NK-92 (cell line): ENCODE results near the gene IL17RD.

Experiments used
- DNase-seq: peaks from one replicate; lab custom pipeline; 2025; ENCODE audit not compliant: unreplicated experiment; lab: John Stamatoyannopoulos, UW

IL17RD gene

DNA sequence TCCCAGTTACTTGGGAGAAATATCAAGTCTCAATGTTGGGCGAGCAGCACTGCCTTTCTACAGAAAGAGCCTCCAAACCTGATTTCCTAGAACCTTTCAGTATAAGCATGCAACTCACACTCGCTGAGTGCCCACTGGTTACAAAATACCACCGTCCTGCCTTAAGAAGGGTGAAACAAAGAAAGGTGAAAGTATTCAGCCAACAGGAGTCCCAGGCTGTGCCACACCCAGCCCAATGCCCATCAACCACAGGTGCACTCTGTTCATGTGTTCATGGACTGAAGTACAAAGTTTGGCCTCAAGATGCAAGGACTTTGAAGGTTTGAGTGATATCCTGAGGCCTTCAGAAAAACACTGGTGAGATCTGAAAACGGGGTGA is 34.0 kb downstream of the IL17RD start:
- DNase-seq: no peak

DNA sequence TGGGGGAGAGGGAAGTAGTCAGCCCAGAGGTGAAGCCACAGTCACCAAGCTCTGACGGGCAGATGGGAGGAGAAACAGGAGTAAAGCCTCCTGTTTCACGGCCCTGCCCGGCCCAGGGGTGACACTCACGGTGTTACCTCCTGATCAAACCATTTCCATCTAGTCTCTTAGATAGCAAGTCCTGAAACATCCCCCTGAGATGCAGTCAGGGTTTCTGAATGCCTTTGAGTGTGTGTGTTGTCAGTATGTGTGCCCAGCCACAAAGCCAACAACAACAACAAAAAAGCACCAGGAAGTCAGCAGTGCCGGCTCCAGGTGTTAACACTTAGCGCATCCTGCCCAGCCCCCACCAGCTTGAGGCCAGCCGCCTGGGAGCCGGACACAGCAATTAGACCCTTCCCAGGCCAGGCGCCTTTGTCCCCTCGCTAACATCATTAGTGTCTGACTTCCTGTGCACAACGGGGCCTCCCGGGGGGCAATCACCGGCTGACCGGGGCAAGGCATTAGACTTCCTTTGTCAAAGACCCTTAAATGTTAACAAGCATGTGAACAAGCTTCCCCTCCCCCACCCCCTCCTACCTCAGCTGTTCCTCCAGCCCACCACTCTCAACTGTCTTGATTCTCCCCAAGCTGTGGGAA is 34.5 kb downstream of the IL17RD start:
- DNase-seq: no peak

DNA sequence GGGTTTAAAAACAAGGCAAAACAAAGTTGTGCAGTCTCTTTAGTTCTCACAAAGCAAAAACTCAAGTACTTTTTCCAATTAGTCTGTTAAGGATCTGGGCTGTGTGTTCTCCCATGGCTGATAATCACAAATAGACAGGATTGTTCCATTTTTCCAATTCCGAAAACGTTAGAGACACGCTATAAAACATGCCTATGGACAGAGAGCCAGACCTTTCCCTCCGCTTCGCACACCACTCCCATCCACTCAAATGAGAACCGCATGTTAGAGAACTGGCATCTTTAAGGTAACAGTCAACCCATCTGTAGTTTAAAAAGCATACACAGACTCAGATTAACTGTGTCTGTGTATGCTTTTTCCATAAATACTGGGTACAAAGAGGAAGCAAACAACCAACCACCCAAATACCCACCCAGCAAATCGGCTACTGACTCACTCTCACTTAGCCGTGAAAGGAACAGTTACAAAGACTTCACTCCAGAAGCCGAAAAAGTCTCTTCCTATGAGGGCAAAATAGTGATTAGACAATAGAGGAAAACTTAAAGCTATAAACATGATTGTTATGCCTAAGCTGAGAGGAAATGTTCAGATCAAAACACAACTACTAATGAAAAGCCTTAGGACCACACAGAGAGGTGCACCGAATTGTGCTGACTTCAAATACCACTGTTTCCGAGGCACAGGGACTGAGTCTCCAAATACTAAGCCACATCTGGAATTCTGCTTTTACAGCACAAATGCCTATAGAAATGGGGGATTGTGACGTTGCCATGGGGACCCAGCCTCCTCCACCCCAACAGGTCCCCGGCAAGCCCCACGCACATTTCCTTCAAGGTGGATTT is 36.1 kb downstream of the IL17RD start:
- DNase-seq: no peak

DNA sequence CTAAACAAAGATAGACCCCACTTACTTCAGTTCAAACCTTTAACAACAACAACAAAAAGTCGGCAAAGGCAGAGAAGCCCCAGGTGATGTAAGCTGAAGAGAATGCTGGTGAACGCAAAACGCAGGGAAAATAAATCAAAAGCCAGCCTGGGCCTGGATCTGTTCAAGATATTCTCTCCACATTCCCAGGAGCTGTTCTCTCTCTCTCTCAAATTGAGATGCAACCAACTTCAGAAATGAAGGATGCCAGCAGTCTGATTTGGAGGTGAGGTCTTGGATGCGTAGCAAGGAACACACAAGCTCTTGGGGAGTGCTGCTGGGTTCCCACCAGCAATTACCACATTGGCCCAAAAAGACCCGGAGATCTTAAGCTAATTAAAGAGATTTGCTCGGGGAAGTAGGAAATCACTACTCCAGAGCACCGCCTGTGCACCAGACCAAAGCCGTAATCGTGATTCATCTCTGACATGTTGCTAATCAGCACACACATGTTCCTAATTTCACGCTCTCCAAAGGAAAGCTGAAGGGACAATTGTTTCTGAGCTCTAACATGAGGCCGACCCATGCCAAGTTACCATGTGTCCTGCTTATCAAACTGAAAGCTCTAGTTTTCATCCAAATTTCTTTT is 37.1 kb downstream of the IL17RD start:
- no peak for DNase-seq

DNA sequence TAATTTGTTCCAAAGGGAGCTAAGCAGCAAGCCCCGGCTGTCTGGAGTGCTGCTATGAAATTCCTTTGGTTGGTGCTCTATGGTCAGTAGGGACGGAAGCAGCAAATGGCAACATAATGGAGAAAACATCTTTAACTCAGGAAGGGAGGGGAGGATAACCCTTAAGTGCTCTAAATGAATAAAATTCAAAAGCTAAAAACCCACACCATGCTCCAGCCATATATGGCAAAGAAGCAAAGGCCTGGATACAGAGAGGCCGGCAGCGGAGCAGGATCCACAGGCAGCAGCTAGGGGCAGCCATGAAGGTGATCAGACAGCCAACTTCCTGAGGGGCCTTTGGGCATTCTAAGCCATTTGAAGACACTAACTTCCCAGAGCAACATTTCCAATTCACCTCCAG is 38.9 kb downstream of the IL17RD start:
- DNase-seq: no peak

DNA sequence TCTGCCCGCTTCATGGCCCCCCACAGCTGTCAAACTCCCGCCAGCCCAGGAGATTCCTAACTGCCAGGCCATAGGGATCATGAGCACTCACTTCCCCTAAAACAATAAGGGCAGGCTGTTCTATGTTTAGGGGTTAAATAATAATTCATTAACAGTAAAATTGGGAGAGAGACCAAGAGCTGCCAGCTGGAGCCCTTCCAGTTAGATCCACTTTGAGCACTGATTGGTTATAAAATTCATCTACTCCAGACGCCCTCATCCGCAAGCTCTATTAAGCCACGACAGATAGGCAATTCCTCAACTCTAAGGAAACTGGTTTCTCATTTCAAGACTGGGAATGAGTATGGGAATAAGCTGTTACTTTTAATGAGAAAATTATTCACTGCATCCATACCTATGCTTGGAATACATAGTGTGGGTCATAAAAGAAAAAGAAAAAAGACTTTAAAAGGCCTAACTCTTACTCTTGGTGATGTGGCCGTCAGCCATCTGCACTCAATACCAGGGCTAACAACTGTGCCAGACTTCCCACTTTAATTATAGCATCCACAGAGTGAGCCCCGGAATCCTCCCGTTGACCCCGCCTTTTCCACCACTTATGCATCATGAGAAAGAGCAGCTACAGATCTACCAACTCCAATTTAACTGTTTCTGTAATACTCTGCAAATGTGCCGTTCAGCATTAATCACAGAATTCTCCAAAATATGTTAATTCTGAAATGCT is 44.5 kb downstream of the IL17RD start:
- no peak for DNase-seq

DNA sequence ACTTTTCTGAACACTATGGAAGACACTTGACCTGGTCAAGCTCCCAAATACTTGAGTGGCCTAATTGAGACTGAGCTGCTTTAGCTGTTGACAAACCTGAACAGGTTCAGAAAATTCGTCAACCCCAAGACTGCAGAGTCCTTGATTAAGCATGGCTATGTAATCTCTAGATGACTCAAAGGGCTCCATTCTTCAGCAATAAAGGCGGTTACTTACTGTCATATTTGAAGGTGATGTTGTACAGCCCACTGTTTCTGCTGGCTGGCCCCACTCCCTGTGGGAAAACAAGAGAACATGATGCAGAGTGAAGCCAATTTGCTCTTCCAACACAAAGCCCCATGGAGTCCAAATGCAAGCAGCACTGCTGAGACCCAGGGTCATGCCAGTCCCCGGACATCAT is 45.1 kb downstream of the IL17RD start:
- no peak for DNase-seq

DNA sequence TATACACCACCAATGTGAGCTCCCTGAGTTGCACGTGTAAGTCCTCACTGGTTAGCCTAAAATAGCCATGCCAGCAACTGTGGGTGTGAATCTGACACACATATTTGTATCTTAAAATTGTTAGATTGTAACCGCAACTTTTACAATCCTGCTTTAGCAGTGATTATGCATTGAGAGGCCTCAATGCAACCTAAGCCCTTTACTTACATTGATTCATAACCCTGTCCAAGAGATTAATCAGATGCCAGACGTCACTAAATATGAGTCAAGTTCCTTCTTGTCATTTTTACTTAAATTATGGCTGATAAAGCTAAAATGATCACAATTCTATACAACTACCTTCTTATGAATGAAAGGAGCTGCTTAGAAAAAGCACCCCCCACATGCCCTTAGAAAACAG is 46.9 kb downstream of the IL17RD start:
- no peak for DNase-seq

DNA sequence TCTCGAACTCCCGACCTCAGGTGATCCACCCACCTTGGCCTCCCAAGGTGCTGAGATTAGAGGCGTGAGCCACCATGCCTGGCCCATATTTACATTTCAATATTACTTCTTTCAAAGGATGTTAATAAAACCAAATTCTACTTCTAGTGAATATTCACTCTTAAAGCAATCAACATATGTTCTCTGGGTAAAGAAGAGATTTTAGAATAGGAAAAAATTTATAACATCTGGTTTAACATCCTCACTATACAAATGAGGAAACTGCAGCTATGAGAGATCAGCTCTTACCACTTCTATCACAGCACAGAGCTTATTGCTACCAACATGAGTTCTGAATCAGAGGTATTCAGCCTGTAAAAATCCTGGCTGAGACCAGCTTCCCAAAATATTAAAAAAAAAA is 48.7 kb downstream of the IL17RD start:
- no peak for DNase-seq

DNA sequence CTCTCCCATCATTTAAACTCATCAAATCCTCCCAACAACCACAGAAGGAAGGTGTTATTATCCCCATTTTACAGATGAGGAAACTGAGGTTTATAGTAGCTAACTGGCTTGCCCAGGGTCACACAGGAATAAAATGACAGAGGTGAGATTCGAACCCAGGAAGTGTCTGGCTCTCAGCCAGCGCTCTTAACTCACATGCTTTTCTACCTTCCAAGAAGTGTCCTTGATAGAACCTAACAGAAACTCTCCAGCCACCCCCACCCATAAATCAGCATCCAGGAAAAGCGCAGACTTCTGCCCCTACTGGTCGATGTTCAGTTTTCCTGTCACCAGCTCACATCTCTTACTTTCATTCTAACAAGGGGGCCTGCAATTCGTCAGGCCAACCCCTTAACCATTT is 52.9 kb downstream of the IL17RD start:
- no peak for DNase-seq

DNA sequence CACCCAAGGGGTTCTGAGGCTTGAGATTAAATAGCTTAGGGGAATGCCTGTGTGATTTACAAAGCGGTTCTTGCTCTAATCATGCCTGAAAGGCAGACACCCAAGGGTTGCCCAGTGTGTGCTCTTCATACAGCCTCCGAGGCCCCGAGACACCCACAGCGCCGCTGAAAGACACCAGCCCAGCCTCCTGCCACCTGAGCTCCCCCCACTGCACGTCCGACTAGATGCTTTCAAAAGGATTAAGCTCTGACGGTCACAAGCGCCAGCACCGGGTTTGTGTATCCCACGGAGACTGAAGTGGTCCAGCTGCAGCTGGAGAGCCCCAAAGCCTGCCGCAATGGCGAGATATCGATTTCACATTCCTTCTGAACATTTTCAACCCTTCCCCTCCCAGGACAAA is 54.4 kb downstream of the IL17RD start:
- DNase-seq: no peak

DNA sequence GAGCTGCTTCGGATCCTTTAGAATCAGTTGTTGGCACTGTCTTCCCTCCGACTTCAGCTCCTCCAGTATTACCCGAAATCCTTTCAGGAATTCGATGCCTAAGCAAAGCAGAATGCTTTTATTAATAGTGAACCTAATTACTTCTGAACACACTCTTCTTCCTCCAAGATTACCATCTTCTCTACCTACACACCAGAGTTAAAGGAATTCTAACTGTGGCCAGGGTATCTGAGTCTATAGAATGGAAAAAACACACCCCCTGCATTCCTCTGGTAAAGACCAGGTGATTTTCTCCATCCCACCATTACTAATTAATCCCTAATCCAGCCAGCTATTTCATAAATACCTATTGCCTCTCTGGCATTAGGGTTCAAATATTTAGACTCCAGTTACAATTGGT is 54.9 kb downstream of the IL17RD start:
- DNase-seq: no peak

DNA sequence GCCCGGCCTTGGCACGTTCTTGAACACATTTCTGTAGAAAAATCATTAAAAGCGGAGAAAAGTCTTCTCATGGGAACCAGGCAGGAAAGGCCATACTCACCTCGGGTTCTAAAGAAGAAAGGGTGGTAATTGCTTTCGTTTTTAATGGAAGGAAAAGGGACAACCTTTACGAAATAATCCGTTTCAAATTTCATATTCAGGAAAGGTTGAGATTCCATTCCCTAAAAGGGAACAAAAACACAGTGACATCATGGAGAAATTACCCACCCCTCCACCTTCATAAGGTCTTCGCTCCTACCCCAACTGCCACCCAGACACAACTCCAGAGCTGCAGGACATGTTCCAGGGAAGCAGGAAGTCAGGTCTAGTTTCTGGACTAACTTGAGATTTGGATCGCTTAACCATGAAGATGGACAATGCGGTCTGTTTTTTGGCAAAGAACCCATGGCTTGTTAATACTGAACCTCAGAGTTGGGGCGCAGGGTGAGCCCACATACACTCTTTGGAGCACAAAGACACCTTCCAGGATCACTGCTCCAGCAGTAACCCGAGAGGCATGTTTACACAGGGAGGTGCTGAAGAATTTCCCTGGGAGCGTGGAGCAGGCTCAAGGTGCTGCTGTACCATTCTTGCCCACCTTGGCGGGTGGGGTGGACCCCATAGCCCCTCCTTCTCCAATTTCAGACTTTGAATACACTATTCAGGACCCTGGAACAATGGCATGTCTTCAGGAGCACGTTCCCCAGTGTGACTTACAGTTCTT is 55.5 kb downstream of the IL17RD start:
- DNase-seq: no peak

DNA sequence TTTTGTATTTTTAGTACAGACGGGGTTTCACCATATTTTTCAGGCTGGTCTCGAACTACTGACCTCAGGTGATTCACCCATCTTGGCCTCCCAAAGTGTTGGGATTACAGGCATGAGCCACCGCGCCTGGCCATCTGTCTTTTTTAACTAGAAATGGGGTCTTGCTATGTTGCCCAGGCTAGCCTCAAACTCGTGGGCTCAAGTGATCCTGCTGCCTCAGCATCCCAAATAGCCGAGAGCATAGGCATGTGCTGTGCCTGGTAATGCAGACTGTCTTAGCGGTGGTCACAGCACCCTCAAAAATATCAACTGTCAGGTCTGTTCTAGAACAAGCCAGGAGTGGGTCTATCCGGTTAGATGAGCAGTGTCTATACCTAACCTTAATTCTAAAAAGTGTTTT is 56.5 kb downstream of the IL17RD start:
- no peak for DNase-seq

DNA sequence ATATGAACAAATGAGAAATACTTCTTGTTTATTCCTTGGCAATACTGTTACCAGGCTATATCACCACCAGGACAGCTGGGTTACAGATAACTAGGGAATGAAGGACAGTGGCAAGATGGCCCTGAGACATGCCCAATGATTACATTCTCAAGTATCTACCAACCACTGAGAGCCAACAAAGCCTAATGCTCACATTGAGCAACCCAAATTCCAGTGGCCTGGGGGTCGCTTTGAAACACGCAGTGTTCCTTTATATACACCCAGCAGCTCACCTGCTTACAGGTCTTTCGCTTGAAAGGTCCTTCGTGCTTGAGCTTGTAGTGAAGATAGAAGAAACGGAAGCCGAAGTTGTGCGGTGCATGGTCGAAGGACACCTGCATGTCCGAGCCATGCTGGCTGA is 59.6 kb downstream of the IL17RD start:
- no peak for DNase-seq

DNA sequence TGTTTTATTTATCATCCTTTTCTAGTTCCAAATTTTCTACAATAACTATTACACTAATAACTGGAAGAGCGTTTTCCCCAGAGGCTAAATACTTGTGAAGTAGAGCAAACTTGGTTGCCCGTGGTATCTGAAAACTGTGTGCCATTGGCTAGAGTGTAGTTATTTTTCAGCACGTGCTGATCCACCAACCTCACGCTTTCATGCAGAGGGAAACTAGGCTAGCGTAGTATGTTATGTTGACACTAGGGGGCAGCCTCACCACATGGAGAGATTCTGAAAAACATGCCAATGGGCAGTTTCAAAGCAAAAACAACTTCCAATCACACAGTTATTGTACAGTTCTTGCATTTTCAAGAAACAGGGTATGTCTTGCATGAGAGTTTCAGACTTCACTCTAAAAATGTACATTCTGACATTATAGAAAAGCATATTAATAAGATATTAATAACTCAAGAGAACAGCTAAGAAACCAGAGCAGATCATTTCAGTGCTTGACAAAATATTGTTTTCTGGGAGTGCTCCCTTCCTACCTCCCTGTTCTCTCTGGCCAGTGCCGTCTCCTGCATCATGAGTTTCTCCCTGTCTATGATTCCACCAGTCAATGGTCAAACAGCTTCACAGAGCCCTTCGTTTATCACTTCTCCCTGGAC is 65.0 kb downstream of the IL17RD start:
- DNase-seq: no peak

DNA sequence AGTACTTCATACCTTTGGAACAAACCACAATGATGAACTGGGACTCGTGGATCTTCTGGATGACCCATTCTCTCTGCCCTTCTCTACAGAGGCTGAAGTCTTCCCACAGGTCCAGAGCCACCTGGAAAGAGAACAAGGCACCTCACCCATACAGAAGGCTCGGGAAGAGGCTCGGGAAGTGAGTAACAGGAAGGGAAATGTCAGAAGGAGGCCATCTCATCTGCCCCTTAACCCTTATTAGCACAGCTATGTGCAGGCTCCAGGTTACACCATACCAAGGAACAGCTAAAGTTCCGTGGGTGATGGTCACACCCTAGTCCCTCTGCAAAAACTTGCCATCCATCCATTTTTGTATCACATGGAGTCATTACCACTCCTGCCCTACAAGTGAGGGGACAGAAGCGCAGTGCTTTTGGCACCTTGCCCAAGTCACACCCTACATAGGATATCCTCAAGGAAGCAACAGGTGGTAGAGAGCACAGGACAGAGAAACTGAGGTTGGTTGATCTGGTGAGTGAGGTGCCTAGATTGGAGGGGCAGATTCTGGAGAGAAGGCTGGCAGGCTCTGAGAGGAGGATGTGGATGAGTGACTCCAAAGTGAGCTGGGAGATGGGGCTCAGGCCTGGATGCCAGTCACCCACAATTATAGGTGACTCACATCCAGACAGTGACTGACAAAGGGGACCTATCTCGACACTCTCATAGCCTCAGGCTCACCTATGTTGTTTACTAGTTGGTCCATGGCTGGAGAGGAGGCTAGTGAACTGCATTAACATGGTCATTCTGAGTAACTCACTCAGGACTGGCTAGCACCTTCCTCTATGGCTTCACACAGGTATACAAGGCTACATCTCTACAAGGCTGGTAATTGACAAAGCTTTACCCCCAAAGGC is 66.5 kb downstream of the IL17RD start:
- no peak for DNase-seq

DNA sequence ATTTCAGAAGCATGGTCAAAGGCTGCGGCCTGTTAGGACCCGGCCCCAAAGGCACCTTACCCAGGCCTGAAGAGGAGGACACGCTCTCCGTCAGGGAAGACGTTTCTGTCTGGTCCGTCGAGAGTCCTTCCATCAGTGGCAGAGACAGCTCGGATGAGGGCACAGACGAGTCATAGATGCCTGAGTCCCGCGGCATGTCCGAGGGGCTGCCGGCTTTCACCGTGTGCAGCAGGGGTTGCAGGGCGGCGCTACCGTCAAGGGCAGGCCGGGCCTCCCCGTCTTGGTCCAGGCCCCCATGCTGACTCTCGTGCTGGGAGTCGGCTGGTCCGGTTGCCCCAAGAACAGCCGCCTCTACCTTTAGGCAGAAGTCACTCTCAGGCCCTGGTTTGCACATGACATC is 67.6 kb downstream of the IL17RD start:
- no peak for DNase-seq

DNA sequence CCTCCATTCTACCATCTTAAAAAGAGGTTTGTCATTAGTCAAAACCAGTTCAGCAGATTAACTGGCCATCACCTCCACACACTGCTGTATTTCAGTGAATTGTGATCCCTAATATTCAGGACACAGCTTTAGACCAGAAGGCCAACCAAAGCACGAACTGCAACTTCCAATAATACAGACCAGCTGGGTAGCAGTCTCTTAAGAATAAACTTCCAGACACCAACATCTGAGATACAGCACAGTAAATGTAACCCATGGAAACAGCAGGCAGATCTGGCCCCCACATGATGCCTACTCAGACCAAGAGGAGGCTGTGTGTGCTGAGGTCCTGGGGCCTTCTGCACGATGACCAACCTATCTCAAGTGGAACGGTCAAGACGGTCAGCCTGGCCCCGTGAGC is 69.8 kb downstream of the IL17RD start:
- DNase-seq: no peak

DNA sequence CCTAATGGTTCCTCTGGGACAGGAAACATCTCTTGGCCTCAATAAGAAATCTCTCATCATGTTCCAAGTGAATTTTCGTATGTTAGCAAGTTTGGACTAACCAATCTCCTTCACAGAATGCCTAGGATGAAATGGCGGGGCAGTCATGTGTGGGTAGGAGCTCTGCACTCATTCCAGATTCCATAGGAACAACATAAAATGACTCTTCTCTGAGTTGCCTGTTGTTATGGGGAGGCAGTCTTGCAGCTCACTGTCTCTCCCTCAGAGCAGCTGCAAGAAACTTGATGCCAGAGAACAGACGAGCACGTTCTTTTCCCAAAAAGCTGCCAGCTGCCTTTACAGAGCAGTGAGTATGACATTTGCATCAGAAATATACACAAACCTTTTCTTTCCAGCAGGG is 70.6 kb downstream of the IL17RD start:
- no peak for DNase-seq
